Activated naive CD8-positive, alpha-beta T cell treated with anti-CD3 and anti-CD28 coated beads, Interleukin-2, amount 50 U/mL, for 16 hours (primary cell): ENCODE results near the gene FBXO15.

ENCODE experiments used
- DNase-seq: peaks from one replicate; pipeline ENCODE4 v3.0.0-alpha.2; 2020; ENCODE audit warnings: low read depth, low spot score

FBXO15 gene, protein sequence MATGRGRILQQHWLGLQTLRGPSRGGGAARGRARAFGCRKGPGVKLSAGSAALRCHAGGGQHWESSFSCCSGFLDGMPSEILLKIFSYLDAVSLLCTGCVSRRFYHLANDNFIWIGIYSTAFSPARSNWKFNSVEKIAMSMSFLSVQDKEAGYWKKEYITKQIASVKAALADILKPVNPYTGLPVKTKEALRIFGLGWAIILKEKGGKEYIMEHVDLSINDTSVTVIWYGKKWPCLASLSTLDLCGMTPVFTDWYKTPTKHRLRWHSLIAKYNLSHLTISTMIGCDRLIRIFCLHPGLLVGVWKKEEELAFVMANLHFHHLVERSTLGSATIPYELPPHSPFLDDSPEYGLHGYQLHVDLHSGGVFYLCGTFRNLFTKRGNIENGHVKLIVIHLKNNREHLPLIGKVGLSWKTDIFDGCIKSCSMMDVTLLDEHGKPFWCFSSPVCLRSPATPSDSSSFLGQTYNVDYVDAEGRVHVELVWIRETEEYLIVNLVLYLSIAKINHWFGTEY

DNA sequence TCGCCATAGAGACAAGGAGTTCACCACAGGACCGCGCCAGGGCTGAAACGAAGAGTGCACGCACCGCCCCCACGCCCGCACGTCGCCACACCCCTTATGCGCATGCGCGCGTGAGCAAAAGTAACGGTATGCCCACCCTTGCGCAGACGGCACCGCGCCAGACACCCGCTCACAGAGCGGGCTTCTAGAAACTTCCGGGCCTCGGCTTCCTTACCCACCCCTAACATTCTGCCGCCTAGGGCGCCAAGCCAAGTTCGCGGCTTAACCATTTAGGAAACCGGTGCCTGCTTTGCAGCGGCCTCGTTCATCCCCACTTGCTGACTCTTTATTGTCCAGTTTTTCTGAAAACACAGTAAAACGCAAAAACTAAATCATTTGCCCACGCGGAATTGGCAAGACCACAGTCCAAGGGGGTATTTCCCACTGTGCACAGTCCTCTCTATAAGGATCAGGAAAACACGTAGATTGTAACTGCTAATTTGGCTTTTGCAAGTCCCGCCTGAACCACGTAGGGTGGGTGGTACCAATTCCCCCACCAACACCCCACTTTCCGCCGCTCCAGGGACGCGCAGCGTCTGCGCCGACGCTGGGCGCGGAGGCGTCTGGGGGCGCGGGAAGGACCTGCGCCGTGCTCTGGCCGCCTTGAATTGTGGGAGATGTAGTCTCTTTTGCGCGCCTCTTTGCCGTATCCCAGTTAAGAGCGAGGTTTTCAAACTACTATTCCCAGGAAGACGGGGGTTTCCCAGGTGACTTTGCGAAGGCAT, at the start of gene FBXO15, which contains the start of gene TIMM21:
FBXO15 (minus strand) TSS at position 56 of the 764 bp plus-strand sequence; CDS start at position 7, 49 bp downstream.
TIMM21 (plus strand) TSS at position 745 of the 764 bp plus-strand sequence. CDS start 286 bp downstream, outside the sequence.
- peak; percentile 90 for DNase-seq

DNA sequence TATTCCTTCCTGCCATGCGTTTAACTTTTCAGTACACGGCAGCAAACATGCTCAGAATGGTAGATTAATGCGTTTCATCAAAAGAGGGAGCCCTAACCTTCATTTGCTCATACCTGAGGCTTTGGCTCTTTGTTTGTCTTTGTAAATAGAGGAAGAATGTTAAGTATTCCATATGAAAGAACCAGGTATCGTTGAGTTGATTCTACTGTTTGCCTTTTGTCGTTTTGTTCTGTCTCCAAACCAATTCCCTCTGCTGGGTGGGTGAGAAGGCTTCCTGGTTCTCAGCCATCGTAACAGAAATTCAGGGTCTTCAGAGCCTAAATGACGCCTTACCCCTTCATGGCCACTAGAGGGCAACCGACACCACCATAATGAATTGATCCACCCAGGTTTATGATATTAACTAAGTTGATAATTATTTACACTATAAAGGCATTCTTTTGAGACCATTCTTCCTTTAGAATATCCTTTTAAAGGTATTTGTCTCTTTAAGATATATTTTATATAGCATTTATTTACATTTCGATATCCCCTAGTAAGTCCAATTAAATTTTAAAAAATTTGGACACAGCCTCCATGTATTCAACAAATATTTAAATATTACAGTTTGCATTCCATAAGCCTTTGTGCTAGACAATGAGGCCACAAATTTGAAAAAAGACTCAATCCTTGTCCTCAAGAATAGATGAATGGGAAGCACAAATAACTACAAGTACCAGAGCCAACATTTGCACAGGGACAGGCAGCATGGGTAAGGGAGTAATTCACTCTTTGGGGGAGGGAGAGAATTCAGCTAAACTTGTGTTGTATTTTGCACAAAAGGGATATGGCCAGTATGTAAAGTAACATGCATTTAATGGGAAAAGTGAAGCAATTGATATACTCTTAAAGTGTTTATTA, 48.8 kb upstream of the FBXO15 start:
- no peak for DNase-seq

DNA sequence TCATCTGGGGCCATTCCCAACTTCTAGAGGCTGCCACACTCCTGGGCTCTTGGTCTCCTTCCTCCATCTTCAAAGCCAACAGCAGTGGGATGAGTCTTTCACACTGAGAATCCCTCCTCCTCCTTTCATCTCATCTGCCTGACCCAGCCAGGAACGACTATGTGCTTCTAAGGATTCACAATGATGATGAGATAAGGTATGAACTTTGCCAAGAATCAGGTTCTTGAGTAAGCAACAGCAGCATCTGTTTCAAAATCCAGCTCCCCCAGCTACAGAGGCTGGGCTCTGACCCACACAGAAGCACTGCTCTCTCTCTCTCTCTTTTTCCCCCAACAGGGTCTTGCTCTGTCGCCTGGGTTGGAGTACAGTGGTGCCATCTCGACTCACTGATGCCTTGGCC, 47.1 kb upstream of the FBXO15 start:
- no peak for DNase-seq

DNA sequence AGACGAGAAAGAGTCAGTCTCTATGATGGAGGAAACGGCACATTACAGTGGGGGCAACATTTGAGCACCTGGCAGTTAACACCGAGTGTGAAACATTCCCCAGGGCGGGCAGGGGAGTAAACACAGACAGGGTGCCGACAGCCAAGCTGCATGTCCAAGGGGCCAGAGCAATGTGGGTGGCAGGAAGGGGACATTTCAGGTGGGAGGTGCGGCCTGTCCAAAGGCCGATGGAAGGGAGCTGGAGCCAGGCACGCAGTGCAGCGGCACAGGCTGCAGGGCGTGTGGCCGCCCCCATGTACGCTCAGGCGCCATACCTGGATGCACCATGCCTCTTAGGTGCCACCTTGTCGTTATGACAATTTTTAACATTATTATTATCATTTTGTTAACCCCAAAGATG, 43.9 kb upstream of the FBXO15 start:
- no peak for DNase-seq

DNA sequence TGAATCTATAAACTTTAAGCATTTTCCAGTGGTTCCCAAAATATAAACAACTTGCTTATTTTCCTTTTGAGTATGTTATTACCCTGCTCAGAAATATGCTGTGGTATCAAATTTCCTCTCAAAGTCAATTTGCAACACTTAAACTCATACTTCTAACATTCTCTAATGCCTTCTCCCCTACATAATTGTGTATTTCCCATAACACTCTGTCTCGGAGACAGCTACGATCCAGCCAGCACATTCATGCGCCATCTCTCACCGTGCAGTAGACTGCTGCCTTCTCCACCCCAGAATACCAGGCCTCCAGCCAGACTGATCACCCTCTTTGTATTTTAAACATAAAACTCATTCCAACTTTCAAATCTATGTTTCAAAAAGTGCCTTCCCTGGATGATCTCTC, 42.5 kb upstream of the FBXO15 start:
- no peak for DNase-seq

DNA sequence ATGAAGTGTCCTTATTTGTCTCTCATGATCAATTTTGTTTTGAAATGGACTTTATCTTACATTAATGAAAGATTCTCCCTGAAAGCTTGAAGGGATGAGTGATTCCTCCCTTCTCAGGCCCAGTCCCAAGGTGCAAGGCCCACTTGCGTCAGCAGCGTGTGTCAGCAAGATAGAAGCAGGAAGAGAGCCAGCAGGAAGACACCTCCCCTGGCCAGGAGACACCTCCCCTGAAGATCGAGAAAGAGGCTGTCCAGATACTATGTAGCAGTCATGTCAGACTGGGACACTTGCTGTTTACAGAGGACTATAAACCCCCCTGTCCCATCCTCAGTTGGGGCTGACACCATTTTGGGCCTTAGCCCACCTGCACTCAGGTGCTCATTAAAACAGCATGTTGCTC, 39.0 kb upstream of the FBXO15 start:
- DNase-seq: no peak

DNA sequence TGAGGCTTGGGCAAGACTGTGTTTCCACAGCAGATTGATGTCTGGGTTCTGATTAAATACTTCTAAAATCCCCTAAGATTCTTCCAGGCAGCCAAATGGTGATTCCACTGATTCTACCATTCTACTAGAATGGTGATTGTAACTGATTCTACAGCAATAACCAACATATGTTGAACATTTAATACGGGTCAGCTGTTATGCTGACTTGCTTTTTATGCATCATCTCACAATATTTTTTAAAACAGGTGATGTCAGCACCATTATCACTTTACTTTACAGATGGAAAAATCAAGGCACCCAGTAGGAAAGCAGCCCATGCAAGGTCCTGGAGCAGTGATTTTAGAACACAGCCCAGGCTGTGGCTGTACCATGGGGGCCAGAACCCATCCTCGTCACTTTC, 38.2 kb upstream of the FBXO15 start:
- DNase-seq: no peak

DNA sequence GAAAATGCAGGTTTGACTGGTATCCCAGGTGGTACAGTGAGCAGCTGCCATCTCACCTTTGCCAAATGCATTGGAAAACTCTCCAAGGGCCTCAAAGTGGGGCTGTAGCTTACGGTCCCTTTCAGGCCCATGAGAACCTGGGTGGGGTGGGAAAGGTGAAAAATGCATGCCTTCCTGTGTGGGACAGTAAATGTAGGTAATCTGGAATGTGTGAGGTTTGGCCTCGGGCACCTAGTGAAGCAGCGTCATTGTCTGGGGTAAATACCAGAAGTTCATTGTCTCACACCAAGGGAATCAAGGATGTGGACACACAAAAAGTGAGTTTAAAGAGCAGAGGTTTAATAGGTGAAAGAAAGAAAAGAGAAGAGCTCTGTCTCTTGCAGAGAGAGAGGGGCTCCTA, 37.2 kb upstream of the FBXO15 start:
- DNase-seq: no peak

DNA sequence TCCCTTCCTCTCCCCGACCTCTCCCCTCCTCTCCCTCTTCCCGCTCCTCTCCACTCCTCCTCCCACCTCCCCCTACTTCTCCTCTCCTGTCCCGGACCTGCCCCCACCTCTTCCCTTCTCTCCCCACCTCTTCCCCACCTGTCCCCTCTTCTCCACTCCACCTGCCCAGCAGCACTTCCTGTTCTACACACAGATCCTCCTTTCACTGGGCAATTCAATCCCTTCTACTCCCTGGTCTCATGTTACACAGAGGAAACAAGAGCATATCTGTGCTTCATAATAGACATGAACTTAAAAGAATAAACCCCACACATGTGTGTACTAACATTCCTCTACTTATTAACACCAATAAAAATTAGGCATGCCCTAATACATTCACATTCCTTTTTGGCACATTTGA, 35.5 kb upstream of the FBXO15 start:
- no peak for DNase-seq

DNA sequence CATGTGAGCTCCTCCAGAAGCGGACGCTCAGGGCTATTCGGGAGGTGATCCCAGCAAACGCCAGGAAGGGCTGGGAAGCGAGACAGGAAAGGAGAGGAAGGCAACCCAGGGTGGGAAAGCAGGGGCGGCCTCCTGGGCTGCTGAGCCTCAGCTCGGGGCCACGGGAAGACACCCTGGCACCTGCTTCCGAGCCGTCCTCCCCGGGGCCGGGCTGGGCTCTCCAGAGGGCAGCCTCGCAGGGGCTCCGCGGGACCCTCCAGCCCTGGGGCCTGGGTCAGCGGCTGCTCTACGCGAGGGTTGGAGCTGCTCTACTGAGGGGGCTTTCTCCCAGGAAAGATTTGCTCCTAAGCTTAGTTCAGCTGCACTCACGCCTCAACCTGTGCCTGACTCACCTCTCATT, 34.7 kb upstream of the FBXO15 start:
- no peak for DNase-seq

DNA sequence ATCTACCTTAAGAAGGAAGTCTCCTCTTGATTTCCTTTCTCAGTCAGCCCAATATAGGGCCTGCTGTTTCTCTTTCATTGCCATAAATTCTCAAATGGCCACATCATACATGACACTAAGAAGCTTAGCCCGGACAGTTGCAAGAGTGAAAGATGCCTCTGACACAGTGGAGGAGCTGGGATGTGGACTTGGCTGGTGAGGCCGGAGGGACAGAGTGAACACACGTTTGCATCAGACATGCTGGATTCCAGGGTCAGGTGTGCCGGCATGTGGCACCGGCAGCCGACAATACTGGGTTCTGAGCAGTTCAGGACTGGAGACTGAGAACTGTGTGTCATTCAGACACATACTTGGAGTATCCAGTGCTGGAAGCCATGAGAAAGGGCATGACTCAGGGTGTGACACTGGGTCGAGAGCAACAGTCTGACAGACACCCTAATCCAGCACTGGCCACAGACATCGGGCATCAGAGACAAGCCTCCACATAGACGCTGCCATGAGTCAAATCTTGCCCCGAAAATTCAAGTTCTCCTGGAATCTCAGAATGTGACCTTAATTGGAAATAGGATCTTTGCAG, 32.1 kb upstream of the FBXO15 start:
- no peak for DNase-seq

DNA sequence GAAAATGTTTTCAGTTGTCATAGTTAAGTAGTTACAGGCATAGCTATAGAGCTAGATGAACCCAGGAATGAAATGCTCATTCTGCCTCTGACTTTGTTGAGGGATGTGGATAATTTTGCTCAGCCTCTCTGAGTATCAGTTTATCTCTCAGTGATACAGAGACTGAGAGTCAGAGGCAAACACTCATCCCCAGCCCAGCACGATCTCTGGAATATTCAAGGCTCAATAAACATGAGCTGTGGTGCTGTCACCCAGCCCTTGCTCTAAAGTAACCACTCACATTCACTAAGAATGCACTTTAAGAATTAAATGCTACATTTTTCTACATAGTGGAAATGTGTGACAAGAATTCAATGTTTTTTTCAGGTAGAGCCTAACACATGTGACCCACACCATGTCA, 31.2 kb upstream of the FBXO15 start:
- no peak for DNase-seq

DNA sequence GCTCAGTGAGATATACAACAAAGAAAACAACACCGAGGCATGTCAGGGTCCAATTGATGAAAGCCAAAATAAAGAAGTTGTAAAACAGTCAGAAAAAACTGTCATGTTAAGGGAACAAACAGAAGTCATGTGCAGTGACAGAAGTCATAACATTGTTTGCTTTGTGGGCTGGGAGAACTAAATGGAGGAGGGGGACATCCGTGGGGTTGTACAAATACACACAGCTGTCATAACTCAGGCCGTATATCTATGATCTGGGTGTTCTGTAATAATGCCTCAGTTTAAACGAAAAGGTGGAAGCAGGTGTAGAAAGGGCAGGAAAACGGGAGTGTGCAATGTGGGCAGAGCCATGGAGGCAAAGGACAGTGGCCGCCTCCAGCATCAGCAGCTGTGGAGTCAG, 28.0 kb upstream of the FBXO15 start:
- DNase-seq: no peak

DNA sequence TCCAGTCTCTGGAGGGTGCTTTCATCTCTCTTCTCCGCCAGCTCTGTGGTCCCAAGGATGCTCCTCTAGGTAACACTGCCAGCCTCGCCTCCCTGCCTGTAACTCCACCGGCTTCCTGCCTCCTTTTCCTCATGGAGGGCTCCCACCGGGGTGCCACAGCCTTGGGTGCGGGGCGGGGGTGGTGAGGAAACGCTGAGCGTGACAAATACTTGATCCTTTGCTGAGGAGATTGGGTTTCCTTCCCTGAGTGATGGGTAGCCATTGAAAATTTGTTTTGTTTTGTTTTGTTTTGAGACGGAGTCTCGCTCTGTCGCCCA, 25.8 kb upstream of the FBXO15 start:
- DNase-seq: no peak

DNA sequence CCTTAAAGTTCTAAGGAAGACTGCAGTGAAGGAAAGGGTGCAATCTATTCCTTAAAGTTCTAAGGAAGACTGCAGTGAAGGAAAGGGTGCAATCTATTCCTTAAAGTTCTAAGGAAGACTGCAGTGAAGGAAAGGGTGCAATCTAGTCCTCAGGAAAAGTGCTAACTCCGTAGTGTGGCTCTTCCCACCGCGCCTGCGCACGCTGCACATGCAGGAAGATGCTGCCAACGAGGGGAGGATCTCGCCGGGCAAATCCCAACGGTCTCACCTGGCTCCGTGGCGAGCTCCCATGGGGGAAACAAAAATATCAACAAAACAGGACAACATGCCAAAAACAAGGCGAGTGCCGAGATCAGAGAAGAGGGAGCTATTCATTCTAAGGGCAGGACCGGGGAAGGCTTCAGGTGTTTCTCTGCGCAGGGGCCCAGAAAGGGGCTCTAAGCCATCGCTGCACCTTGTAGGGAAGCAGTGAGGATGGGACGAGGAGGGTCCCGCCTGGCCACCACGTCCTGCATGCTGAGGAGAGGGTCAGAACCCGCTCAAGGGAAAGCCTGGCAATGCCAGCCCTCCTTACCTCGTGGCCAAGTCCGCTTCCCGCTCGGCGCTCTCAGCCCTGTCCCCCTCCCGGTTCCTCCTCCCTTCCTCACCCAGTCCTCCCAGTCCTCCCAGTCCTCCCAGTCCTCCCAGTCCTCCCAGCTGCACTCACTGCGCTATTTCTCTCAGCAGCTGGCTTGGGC, 25.2 kb upstream of the FBXO15 start:
- no peak for DNase-seq

DNA sequence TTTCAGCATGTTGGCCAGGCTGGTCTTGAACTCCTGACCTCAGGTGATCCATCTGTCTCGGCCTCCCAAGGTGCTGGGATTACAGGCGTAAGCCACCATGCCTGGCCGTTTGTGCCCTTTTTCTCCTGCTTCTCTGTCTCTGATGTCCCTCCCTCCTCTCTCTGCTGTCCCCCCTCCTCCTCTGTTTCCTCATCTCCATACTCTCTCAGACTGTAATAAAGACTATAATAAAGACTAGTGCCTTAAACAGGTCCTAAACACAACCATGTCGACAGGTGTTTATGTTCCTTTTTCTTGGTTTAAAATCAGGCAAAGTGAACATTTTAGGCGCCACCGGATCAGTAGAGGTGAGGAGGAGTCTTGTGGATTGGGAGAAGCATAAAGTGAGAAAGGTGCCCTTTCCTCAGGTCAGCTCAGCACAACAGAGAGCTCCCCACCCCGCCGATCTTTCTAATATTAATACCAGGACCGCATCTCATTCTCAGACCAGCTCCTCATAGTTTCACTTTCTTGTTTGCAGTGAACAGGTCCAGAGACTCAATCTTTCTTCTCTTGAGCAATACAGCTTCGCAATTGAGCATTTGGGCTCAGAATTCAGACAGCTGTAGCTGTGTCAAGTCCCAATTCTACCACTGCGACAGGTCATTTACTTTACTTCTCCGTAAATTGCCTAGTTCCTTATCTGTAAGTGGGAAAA, 24.4 kb upstream of the FBXO15 start:
- no peak for DNase-seq

DNA sequence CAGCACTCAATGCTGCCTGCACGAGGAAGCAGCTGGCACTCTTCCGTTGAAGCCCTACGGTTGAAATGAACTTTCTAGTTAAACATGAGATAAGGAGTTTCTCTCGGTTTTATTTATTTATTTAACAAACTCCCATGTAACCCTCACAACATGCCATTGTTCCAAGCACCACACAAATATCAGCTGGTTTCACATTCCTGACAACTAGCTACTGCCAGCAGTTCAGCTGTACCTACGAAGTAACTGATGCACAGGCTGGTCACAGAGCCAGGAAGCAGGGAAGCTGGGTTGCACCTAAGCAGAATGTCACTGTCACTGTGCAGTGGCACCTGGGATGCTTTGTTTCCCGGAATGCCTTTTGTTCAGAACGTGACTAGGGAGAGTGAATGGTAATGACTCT, 18.8 kb upstream of the FBXO15 start:
- DNase-seq: no peak

DNA sequence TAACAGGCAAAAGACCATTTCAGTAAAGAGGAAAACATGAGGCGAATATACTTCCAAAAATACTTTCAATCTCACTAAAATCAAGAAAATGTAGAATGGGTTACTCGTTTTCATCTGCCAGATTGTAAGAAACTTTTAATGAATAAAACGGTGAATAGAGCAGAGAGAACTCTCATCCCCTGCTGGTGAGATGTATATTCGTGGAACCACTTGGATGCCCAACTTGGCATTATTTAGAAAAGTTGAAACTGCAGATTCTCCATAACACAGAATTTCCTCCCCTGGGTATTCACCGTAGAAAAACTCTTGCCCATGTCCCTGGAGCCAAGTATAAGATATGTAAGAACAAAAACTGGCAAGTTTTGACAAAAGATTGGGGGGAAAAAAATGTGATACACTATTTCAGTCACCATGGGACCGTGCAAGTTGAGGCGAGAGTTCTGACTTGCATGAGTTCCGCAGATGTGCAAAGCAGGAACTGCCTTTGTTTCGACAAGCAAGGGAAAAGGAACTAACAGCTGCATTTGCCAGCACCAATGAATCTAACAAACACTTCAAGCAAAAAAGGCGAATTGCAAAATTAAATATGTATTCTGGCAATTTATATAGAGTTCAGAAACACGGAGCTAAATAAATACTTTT, 15.5 kb upstream of the FBXO15 start:
- DNase-seq: no peak

DNA sequence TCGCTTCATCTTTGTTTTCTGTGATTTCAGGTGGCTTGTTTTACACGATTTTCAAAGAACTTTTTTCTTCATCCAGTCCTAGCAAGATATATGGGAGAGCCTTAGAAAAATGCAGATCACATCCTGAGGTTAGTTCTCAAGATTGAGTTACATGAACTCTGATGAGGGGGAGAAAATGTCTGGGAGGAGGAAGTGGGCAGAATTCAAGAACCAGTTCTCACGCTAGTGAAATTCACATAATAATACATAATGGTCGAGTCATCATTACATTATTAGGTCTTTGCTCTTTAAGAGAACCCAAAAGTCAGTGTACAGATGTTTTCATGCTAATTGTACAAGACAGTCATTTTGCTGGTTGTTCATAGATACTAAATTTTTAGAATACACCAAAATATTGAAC, 7.6 kb upstream of the FBXO15 start:
- no peak for DNase-seq

DNA sequence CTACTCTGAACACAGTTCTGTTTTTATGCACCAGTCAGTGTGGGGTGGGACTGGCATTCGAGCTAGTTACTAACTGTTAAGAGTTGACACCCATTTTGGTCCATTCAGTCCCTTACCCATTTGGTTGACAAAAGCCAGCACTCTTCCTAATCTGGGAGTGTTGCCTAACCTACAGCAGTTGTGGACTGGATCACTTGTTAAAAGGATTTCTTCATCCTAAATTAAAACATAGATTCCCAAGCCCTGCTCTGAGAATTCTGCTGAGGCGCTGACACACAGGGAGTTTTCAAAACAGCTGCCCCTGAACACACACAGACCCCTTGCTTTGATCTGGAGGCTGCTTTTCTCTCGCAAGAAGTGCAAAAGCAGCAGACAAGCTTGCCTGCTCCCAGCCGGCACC, 7.1 kb upstream of the FBXO15 start:
- DNase-seq: no peak
